Endothelial cell of hepatic sinusoid (primary cell): ENCODE measurements around the gene GNA14.
"Not testable (repeated sequence)": the region's sequence is repeated elsewhere in the genome, so short reads cannot be mapped to it uniquely, and the experiment has no call there.

Experiments used
- in situ Hi-C: cut with HindIII; loops from 2 replicates; pipeline ENCODE4 v1.10.0; 2017; ENCODE audit warnings: low sequenced_read_pairs

The GNA14 gene

DNA sequence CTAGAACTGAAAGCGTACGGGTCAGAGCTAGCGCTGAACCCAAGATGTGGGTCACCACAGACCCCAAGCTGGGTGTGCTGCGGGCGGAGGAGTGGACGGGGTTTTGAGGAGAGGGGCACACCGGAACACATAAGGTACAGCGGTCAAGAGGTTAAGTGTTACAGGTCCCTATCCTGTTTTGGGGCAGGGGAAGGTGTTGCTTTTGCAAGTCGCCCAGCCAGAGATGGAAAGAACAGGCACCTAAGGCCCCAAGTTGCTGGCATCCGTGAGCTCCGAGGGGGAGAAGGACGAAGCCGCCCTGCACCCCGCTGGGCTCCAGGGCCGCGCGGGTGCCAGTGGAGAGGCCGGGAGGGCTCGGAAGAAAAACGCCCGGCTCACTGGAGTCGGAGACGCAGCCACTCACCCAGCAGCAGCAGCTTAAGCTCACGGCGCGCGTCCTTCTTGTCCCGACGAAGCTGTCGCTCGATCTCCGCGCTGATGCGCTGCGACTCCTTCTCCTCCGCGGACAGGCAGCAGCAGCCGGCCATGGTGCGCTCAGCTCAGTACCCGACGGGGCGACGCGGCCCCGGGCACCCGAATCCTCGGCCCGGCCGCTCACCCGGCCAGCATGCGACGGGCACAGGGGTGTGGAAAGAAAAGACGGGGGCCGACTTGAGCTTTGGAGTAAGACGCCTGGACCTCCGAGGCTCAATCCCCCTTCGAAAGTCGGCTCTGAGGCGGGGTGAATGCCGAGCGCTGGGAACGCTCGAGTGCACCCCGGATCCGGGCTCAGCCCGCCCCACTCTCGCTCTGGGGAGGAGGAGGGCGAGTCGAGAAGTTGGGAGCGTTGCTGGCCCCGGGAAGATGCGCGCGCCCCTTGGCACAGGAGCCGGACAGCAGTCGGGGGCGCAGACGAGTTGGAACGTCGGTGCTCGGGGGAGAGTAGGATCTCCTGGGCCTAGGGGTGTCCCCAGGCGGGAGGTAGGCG lies 572 bp downstream of the GNA14 start:
- in situ Hi-C loops = loop anchor here (5.0 kb wide), 1 partner anchor 85 kb away; no protein-coding TSS in a partner anchor

DNA sequence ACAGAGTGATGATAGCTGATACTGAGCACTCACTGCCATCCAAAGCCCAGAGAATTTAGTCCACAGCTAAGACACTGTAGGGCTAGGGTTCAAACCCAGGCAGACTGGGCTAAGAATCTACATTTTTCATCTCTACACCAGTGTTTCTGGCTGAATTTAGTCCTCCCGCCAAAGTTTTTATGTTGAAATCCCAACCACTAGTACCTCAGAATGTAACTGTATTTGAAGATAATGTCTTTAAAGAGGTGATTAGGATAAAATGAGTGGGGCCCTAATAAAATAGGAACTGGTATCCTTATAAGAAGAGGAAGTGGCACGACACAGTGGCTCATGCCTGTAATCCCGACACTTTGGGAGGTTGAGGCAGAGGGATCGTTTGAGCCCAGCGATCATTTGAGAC lies 4.3 kb downstream of the GNA14 start:
- in situ Hi-C loops = no loop called here

DNA sequence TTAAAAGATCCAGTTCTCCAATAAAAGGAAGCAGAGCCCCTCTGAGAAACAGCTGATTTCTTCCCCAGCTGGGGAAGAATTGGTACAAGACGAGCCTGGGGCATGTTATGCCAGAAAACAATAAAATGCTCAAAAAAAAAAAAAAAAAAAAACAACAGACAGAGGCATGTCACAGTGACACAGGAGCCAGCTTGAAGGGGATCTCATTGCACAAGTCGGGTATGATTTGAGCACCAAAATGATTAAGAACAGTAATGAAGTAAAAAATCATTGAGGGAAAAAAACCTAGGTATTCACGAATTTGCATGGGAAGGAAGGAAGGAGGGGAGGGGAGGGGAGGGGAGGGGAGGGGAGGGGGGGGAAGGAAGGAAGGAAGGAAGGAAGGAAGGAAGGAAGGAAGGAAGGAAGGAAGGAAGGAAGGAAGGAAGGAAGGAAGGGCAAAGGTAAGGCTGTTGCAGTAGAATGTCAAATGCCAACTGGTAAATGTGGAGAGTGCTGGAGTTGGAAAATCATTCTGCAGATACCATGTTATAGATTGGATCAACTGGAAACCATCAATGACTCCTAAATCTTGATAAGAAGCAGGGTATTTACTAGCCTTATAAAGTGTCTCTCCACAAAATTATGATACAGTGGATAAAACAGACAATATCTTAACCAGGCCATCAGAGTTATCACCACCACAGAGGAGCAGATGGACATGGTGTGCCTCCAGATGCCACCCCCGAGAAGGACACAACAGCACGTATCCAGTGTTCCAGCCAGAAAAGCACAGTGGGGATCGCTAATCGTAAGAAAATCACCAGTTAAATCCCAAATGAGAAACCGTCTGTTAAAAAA lies 7.2 kb downstream of the GNA14 start:
- in situ Hi-C loops = no loop called here

DNA sequence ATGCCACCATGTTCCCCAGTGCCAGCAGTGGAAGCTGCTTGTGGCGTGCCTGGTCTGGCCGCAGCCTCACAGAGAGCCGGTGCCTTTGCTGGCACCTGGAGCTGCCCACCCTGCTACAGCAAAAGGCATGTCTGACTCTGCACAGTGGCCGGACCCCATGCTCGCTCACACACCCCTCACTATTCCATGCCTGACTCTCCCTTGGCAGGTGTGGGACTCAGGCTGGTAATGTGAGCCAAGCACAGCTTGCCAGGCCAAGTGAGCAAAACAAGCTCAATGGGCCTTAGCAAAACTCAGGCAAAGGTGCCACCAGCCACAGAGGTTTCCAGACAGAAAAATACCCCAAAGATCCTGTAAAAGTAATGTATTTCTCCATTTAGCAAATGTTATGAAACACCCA lies 15.5 kb downstream of the GNA14 start:
- in situ Hi-C loops = no loop called here

DNA sequence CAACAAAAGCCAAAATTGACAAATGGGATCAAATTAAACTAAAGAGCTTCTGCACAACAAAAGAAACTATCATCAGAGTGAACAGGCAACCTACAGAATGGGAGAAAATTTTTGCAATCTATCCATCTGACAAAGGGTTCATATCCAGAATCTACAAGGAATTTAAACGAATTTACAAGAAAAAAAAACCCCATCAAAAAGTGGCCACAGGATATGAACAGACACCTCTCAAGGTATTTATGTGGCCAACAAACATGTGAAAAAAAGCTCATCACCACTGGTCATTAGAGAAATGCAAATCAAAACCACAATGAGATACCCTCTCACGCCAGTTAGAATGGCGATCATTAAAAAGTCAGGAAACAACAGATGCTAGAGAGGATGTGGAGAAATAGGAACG lies 19.3 kb downstream of the GNA14 start:
- in situ Hi-C loops = not testable (repeated sequence)

DNA sequence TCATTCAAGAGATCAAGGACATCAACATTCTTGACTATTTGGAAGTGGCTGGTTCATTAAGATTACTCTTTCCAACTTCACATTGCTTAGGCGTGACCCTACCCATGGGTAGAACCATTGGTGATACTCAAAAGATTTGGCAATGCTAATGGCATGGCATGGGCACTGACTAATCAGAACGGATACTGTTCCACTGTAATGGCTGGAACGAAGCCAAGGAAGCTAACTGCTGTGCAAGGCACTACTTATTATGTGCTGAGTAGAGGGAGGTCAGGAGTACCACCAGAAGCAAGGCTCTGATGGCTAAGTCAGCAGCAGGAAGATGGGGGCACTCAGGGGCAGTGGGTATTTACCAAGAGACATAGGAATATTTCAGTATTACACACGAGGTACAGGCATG lies 31.9 kb downstream of the GNA14 start:
- in situ Hi-C loops = no loop called here

DNA sequence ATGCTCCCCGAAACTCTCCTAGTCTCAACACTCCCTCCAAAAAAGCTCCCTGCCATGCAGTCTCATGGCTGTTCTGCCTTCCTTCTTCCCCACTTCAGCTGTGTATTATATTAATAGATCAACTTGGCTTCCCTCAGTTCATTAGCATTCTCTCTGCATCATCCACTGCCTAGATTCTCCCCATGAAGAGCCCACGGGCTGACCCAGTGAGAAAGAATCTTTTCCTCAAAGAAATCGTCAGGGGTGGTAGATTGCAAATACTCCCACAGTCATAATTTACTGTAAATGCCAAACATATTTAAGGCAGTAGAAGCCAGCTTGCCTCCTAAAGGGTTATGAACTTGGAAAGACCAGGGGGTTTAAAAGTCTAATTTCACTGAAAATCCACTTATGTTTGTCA lies 33.5 kb downstream of the GNA14 start:
- in situ Hi-C loops = no loop called here

DNA sequence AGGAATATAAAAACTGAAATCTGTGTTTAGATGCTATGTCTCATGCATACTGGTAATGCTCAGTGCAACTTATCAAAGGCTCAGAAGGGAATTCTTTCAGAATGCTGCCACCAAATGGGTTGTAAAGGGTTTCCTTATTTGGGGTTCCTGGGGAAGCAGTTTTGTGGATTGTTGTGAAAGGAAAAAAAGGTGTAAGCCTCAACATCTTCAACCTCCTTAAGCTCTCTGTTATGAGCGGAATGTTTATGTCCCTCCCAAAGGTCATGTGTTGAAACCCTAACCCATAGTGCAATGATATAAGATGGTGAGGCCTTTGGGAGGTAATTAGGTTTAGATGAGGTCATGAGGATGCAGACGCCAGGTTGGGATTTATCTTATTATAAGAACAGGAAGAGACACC lies 41.6 kb downstream of the GNA14 start:
- in situ Hi-C loops = no loop called here

DNA sequence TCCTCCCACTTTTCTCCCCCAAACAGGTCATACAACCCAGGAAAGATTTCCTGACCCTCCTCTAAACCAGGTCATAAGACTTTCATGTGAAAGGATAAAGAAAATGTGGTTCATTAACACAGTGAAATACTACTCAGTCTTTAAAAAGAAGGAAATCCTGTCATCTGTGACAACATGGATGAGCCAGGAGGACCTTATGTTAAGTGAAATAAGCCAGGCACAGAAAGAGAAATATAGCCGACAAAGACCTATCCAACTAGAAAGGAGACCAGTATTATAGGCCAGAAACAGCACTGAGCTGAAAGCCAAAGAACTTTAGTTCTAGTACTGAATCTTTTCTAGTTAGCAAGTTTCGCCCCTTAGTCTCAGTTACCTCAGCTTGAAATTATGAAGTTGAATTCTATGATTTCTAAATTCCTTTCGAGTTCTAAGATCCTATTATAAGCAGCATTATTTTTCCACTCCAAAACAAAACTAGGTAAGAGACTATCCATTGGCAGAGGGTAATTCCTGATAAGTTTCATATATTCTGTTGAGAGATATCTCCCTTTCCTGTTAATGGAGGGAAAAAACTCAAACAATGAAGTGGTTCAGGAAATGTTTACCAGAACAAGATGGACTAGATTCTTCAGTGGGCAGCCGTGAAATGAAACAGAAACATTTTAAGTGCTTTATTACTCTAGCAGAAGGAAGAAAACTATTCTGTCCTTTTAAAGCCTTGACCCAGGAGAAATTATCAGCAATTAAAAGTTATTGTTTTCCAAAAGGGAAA lies 42.5 kb downstream of the GNA14 start:
- in situ Hi-C loops = no loop called here

DNA sequence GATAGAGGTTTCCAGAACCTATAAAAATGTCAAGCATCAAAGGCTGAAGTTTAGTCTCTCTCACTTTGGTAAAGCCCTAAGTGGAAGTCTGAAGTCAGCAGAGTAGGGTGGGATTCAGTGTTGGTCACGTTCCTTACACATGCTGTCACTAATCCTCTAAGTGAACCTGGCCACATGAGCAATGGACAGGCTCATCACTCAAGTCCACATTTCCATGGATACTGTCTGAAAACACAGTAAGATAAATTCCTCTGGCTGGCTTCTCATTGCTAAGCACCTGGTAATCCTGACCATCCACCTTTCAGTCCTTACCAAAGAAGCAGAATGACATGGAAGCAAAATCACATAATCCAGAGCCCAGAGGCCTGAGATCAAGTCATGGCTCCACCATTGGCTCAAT lies 43.8 kb downstream of the GNA14 start:
- in situ Hi-C loops = no loop called here

DNA sequence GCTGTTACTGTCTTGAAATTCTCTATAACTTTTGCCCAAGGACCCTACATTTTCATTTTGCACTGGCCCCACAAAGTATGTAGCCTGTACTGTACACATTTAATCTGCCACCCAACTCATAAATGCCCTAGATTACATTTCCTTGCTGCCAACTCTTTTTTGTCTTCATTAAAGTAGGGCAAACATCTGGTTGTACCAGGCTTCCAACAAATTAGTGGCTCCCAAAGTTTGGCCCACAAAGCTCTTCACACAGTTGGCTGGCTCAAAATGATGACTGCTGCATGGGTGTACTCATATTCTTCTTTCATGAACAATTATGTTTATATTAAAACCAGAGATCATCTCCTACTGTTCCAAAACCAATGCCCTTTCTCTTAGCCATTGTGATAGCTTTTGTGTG lies 45.3 kb downstream of the GNA14 start:
- in situ Hi-C loops = no loop called here

DNA sequence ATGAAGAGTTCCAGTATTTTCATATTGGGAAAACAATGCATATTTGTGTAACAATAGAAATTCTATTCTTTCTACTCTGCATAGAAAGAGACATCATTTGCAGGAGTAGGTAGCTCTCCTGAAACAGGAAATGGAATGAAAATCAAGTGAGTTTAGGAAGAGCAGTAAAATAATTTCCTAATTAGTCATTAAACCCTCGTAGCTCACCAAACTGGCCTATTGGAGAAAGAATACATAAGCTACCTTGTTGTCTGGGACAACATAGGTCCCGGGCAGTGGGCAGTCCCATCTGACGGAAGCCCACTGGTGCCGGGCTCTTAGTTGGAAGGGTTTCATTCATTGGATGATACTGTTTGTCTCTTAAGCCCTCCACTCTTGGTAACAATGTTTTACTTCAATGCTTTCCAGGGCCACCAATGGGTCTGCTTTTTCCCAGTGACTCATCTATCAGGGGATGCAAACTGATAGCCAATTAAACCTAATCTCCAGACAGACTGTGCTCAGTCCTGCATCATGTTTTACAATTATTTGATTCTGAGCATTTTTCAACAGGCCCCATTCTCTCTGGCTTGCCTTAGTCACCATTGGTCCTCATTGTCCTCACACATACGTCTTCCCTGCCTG lies 46.5 kb downstream of the GNA14 start:
- in situ Hi-C loops = no loop called here

DNA sequence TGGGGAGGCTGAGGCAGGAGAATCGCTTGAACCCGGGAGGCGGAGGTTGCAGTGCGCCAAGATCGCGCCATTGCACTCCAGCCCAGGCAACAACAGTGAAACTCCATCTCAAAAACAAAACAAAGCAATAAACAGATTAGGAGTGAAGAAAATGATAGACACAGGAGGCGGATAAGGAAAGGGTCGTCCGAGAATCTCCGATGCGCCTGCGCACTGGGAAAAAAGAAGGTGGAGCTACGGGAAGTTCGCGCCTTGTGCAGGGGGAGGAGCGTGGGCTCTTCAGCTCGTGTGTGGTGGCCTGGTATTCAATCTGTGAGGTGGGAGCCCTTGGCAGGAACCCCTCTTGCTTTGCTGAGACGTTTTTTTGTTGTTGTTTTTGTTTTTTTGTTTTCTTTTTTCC lies 47.3 kb downstream of the GNA14 start:
- in situ Hi-C loops = no loop called here

DNA sequence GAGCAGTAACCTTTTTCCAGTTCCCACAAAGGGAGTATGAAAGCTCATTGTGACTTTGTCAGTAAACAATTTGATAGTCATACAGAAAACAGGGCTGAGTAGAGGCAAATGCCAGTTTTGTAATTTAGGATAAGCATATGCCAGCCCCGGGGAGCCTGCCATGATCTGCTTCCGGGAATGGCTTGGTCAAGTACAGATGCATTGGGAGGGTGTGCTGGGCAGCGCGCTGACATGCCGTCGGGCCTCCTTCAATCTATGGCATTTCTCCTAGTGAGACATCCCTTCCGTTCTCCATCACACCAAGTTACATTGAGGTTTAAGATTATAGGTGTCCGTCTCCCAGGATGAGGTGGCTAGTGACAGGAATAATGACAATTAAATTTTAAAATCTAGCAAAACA lies 48.6 kb downstream of the GNA14 start:
- in situ Hi-C loops = no loop called here

DNA sequence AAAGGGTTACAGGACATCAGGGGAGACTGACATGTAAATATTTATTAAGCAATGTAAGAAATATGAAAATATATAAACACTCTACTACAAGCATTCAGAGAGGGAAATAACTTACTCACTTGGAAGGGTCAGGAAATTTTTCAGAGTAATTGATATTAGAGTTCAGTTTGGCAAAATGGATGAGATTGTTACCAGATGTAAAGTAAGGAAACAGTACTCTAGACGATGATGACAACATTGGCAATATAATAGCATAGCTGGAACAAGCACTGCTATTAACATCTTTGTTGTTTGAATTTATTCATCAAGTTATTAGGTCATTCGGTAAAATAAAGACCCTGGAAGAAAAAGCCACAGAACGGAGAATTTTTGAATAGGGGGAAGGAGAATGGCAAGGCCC lies 49.1 kb downstream of the GNA14 start:
- in situ Hi-C loops = no loop called here

DNA sequence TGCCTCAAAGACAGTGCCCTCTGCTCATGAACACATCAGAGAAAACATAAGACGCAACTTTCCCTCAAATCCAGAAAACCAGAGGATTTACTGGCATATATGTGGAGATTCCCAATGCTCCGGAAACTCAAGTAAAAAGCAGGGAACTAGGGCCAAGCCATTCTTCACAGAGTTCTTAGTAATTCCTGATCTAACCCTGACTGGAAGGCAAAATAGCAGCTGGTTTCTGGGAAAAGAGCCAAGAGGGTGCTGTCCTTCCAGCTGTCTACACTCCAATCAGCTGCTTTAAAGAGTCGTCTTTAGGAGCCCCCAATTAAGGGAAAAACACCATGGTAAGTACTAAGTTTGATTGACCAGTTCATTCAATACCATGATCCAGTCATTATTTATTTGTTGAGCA lies 49.6 kb downstream of the GNA14 start:
- in situ Hi-C loops = no loop called here

DNA sequence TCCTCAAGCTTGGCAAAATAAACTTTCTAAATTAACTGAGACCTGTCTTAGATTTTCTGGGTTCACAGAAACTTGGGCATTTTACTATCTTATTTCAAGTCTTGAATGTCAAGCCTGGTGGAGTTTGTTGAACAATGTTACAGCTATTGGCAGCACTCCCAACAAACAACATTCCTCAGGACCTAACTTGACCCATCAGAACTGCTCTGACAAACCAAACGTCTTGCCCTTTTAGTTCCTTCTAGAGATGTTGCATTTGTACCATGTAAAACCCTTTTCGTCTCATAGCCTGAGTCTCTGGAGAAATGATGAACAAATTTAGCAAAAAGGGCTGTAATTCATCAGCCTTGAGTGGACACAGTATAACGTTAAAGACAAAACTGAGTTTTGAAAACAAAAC lies 51.1 kb downstream of the GNA14 start:
- in situ Hi-C loops = no loop called here

DNA sequence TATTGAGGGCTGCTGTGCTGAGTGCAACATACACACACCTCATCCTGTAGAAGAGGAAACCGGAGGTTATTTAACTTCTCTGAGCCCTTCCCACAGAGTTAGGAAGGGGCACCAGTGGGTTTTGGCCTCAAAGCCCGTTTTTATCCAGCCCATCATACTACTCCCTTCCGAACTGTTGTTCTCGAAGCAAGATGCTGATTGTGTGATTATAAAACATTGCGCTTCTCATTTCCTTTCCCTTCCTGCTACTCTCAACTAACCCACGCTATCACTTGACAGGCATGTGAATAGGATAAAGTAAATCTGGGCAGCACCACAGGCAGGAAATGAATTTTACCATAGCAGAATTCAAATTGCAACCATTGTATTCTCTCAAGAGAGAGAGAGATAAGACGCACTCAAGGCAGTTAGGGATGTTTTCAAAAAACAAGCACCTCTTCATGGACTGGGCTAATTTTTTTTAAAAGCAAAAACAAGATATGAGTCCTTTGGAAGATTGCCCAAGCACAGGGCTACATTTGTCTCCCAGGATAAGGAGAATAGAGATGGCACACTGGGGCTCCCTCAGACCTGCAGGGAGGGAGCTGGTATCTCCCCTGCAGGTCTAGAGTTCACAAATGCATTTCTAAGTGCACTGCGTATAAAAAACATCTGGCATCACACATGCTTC lies 52.6 kb downstream of the GNA14 start:
- in situ Hi-C loops = no loop called here

DNA sequence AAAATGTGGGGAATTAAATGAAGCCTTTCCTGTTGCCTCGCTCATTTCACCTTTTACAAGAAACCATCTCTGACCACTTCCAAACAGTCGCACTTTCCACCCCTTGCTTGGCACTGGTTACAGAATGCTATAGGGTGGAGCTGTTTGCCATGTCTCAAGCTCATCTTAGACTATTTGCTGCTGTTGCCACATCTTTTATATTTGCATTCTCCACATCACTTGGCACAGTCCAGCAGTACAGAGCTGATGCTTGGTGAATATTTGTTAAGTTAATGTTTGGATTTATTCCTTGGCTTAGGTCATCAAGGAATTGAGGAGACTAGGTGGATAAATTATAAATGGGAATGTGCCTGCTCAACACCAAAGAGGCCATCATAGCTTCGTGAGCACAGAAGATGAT lies 53.2 kb downstream of the GNA14 start:
- in situ Hi-C loops = no loop called here

DNA sequence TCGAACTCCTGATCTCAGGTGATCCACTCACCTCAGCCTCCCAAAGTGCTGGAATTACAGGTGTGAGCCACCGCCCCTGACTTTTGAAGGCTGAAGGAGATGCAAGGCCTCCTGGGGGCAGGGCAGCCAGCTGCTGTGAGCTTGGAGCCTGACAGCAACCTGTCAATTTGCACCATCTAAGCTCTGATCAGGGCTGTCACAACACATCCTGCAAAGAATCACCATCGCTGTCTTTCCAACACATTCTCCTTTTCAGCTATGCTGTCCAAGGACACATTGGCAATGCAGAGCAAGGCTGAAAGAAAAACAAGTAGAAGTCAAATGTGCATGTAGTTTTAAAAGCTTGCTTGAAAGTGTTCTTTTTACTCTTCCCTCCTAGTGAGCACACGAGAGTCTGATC lies 54.6 kb downstream of the GNA14 start:
- in situ Hi-C loops = no loop called here
